Spleen (tissue), 11 donors: ENCODE results near the gene CYP20A1. TPM values are rescaled to one million over a fixed set of nuclear protein-coding genes. Genes with fewer than 3 reads are reported as not detected.
"Not testable (repeated sequence)": the region's sequence is repeated elsewhere in the genome, so short reads cannot be mapped to it uniquely, and the experiment has no call there.

ENCODE experiments used
- DNase-seq: peaks from one replicate; pipeline ENCODE4 v3.0.0-alpha.2; 2020
- H3K27ac ChIP-seq, 8 donors: fragments of 200-600 bp; sonication (generic) in 7 of 8; 1 replicate in 4 of 8; 2 replicates in 4 of 8; pipeline versions ENCODE4 v1.5.0 to v1.8.0; 2016 to 2021; ENCODE audit warnings: inconsistent platforms in 4 of 8, mild to moderate bottlenecking in 4 of 8, moderate library complexity in 1 of 8
- H3K27me3 ChIP-seq, 7 donors: fragments of 200-600 bp; sonication (generic) in 6 of 7; replicated peaks in 1 of 7; 1 replicate in 4 of 7; 2 replicates in 3 of 7; pipeline versions ENCODE4 v1.5.0 to v1.8.0; 2016 to 2021; ENCODE audit warnings: inconsistent platforms in 3 of 7, mild to moderate bottlenecking in 1 of 7
- H3K36me3 ChIP-seq, 6 donors: fragments of 200-600 bp; sonication (generic) in 5 of 6; 1 replicate in 4 of 6; 2 replicates in 2 of 6; pipeline versions ENCODE4 v1.5.0 to v1.8.0; 2016 to 2021; ENCODE audit warnings: inconsistent platforms in 2 of 6
- H3K4me1 ChIP-seq, 6 donors: fragments of 200-600 bp; sonication (generic) in 5 of 6; 1 replicate in 3 of 6; 2 replicates in 3 of 6; pipeline versions ENCODE4 v1.5.0 to v1.8.0; 2016 to 2021; ENCODE audit warnings: inconsistent platforms in 3 of 6
- H3K4me3 ChIP-seq, 8 donors: fragments of 200-600 bp; sonication (generic) in 7 of 8; 1 replicate in 4 of 8; 2 replicates in 4 of 8; pipeline versions ENCODE4 v1.5.0 to v1.8.0; 2016 to 2021; ENCODE audit warnings: inconsistent platforms in 4 of 8, mild to moderate bottlenecking in 4 of 8, moderate library complexity in 2 of 8
- H3K9me3 ChIP-seq, 8 donors: fragments of 200-600 bp; sonication (generic) in 7 of 8; 1 replicate in 4 of 8; 2 replicates in 4 of 8; pipeline versions ENCODE4 v1.5.0 to v1.8.0; 2016 to 2021; ENCODE audit warnings: inconsistent platforms in 4 of 8
- CTCF ChIP-seq, 11 experiments: fragments of 200-600 bp in 7 of 11; fragments of 450-650 bp in 4 of 11; sonication (generic) in 4 of 11; IDR thresholded peaks in 8 of 11; conservative IDR thresholded peaks in 3 of 11; 1 replicate in 7 of 11; 2 replicates in 4 of 11; pipeline versions ENCODE4 v1.4.0 to v1.8.0; 2016 to 2021; ENCODE audit warnings: antibody characterized with exemption in 11 of 11, inconsistent platforms in 4 of 11, mild to moderate bottlenecking in 1 of 11
- POLR2A ChIP-seq, 3 donors: fragments of 450-650 bp; IDR thresholded peaks; one replicate each; pipeline ENCODE4 v1.5.1; 2017; ENCODE audit warnings: antibody characterized with exemption in 3 of 3, mild to moderate bottlenecking in 1 of 3
- POLR2AphosphoS5 ChIP-seq, 3 donors: sonication (generic); formaldehyde crosslinking; IDR thresholded peaks; one replicate each; pipeline ENCODE4 v1.5.1; 2017; ENCODE audit warnings: antibody characterized with exemption in 3 of 3
- WGBS, 5 donors: extraction: QIAGEN DNeasy Blood & Tissue Kit in 3 of 5; methylation state at CpG; one replicate each; pipeline versions ENCODE4 v1.1.5 to v1.1.7; 2013 to 2018; 5-methylcytosine and 5-hydroxymethylcytosine counted together
- intact Hi-C: fragments of 100-400 bp; cut with DNase I; formaldehyde crosslinking; loops from one replicate; pipeline ENCODE4 v1.15.0; 2023; ENCODE audit warnings: low total_unique reads
- polyA plus RNA-seq, 3 donors: library from polyadenylated mRNA; stranded (reverse); fragments of 200-250 nt; gene quantifications; one replicate each; pipeline ENCODE4 v1.2.1, GENCODE V29; 2013
- total RNA-seq, 7 donors: library from RNA; depleted of rRNA in 3 of 7; stranded (reverse); fragments of >200 nt in 3 of 7; fragmentation: NEBNext Ultra II Directional in 4 of 7; extraction: Animal tissue kit (Norgen Biotek cat#: 25700) in 4 of 7; gene quantifications; one replicate each; pipeline versions ENCODE4 v1.1.0 to v1.2.1, GENCODE V29; 2016 to 2021
- donor health status: healthy with polysubstance abuse.
- donor health status: DM: no; HTN: no; CAD: no; lungs with moderate emphysema.
- donor health status: DM: no; HTN: no; CAD: no.
- donor health status: Bipolar disorder and iron deficiency.
- donor health status: healthy.
- donor health status: DM: no; HTN: no; CAD: no.
- donor health status: DM: yes; HTN: yes; CAD: no.

Gene CYP20A1
- total and polyA plus RNA-seq, 10 donors, result 6.5 to 32.2 (median 26.7) TPM

DNA sequence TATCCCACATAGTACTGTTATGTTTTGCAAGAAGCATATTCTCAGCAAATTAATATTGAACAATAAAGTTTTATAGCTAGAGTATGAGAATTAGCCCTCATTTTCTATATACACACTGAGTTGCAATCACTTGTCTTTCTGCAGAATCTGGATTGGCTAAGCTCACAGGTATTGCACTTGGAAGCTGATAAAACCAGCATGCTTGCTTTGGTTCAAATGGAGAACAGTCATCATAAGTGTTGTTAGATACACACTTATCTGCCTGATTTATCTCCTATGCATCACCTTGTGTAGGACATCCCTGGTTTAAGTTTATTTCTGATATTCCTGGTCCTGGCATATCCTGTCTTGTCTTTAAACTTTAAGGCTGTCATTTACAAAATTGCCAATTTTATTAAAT is 38.0 kb upstream of the CYP20A1 start:
- H3K4me1 ChIP-seq, result no peaks in the 10 kb centered on the region
- no peak overlapping the region for H3K27ac ChIP-seq
- TF ChIP-seq CTCF (IDR thresholded peaks at IDR 0.05 in 8 of 11, conservative IDR thresholded peaks at IDR 0.05 in 3 of 11) (no peak), POLR2A (IDR thresholded peaks at IDR 0.05) (no peak), POLR2AphosphoS5 (IDR thresholded peaks at IDR 0.05) (no peak)
- H3K36me3 ChIP-seq, result peaks cover 0 to 66% (median 10%) of the 10 kb centered on the region in 6 donors
- H3K27me3 ChIP-seq, result no peaks in the 10 kb centered on the region
- intact Hi-C loops, result no loop called here
- DNase-seq, result no peak
- no peaks in the 10 kb centered on the region for H3K9me3 ChIP-seq
- no peak overlapping the region for H3K4me3 ChIP-seq

DNA sequence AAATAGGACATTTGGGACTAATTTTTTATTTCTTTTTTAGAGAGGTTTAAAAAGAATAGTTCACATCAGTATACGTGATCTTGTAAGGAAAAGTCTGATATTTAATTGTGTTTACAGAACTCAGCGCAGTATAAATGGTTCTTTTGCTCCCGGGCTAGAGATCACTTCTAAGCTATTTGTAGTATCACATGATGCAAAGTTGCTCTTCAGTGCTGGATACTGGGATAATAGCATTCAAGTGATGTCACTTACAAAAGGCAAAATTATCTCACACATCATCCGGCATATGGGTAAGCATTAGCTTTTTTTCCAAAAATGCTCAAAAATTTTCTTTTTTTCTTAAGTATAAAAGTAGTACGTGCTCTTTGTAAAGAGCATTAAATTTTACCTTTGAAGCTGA is 37.4 kb upstream of the CYP20A1 start:
- TF ChIP-seq CTCF (IDR thresholded peaks at IDR 0.05 in 8 of 11, conservative IDR thresholded peaks at IDR 0.05 in 3 of 11), result no peak
- no peak for TF ChIP-seq POLR2A (IDR thresholded peaks at IDR 0.05)
- TF ChIP-seq POLR2AphosphoS5 (IDR thresholded peaks at IDR 0.05), result no peak
- no peak for DNase-seq
- Histone ChIP-seq H3K4me1 (no peaks in the 10 kb centered on the region), H3K36me3 (peaks cover 0 to 66% (median 10%) of the 10 kb centered on the region in 6 donors), H3K27ac (no peak overlapping the region), H3K9me3 (no peaks in the 10 kb centered on the region), H3K27me3 (no peaks in the 10 kb centered on the region), H3K4me3 (no peak overlapping the region)
- WGBS, 5 donors, result 92 to 96% (median 96%) methylated on average over 5 of the region's 5 CpGs
- intact Hi-C loops, result no loop called here

DNA sequence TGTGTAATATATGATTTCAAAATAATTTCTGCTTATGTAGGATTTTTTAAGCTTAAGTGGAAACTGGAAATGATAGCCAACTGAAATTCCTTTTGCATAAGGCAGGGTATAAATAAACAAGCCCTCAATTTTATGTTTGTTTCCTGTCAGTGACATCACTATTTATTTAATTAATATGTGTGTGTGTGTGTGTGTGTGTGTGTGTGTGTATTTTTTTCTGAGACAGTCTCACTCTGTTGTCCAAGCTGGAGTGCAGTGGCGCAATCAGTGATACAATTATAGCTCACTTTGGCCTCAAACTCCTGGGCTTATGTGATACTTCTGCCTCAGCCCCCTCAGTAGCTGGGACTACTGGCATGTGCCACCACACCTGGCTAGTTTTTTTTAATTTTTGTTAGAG is 29.3 kb upstream of the CYP20A1 start:
- intact Hi-C loops, result no loop called here
- WGBS, 5 donors, result 94 to 100% (median 95%) methylated on average over 1 of the region's 1 CpG
- Histone ChIP-seq H3K36me3 (peaks cover 0 to 45% (median 2%) of the 10 kb centered on the region in 6 donors), H3K27ac (no peak overlapping the region), H3K9me3 (no peaks in the 10 kb centered on the region), H3K4me1 (no peaks in the 10 kb centered on the region), H3K4me3 (no peak overlapping the region), H3K27me3 (no peaks in the 10 kb centered on the region)
- no peak for DNase-seq
- TF ChIP-seq CTCF (IDR thresholded peaks at IDR 0.05 in 8 of 11, conservative IDR thresholded peaks at IDR 0.05 in 3 of 11) (no peak), POLR2AphosphoS5 (IDR thresholded peaks at IDR 0.05) (no peak), POLR2A (IDR thresholded peaks at IDR 0.05) (no peak)

GRCh38 chr2:203225423-203226039 is 13.3 kb upstream of the CYP20A1 start:
- WGBS, 5 donors, result 92 to 100% (median 95%) methylated on average over 2 of the region's 2 CpGs
- no peak overlapping the region for H3K27ac ChIP-seq
- no peak for TF ChIP-seq POLR2A (IDR thresholded peaks at IDR 0.05)
- peak in 10 of 11 experiments; percentile 43 to 74 (median 64) for TF ChIP-seq CTCF (IDR thresholded peaks at IDR 0.05 in 8 of 11, conservative IDR thresholded peaks at IDR 0.05 in 3 of 11)
- intact Hi-C loops, result loop anchor here (10.0 kb wide), 1 partner anchor 229 kb away; no protein-coding TSS in a partner anchor
- no peaks in the 10 kb centered on the region for H3K9me3 ChIP-seq
- no peaks in the 10 kb centered on the region for H3K4me1 ChIP-seq
- H3K36me3 ChIP-seq, result no peaks in the 10 kb centered on the region
- no peaks in the 10 kb centered on the region for H3K27me3 ChIP-seq
- peak; percentile 48 for DNase-seq
- no peak overlapping the region for H3K4me3 ChIP-seq

- not testable (repeated sequence) for DNase-seq, H3K36me3 ChIP-seq, H3K27ac ChIP-seq, H3K4me3 ChIP-seq, H3K4me1 ChIP-seq, H3K27me3 ChIP-seq, H3K9me3 ChIP-seq
- WGBS, 5 donors, result 68 to 90% (median 83%) methylated on average over 2 of the region's 2 CpGs
- intact Hi-C loops, result loop anchor here (10.0 kb wide), 1 partner anchor 225 kb away; no protein-coding TSS in a partner anchor
Observed at GRCh38 chr2:203229674-203230073, 9.1 kb upstream of the CYP20A1 start.
